ENCODE data around the gene SPDYC.
"Not testable (repeated sequence)": the region's sequence is repeated elsewhere in the genome, so short reads cannot be mapped to it uniquely, and the experiment has no call there.

Gene SPDYC

DNA sequence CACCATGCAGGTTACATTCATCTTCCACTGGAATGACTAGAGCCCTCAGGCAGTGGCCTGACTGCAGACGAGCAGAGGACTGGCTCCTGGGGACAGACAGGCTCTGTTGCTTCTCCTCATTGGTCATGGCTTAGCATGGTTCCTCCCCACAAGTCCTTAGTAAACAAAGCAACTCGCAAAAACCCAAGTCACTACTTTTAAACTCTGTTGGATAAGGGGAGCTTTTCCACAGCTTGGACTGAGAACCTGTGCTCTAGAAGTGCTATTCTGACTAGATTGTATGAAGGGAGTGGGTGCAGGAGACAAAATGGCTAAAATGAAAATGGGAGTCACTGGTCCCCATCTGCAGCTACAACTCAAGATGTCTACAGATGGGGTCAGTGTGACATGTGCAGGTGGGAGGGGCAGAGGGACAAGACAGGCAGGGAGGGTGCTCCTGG lies 4.6 kb downstream of the SPDYC start:
- DNase-seq, result not testable (repeated sequence)

DNA sequence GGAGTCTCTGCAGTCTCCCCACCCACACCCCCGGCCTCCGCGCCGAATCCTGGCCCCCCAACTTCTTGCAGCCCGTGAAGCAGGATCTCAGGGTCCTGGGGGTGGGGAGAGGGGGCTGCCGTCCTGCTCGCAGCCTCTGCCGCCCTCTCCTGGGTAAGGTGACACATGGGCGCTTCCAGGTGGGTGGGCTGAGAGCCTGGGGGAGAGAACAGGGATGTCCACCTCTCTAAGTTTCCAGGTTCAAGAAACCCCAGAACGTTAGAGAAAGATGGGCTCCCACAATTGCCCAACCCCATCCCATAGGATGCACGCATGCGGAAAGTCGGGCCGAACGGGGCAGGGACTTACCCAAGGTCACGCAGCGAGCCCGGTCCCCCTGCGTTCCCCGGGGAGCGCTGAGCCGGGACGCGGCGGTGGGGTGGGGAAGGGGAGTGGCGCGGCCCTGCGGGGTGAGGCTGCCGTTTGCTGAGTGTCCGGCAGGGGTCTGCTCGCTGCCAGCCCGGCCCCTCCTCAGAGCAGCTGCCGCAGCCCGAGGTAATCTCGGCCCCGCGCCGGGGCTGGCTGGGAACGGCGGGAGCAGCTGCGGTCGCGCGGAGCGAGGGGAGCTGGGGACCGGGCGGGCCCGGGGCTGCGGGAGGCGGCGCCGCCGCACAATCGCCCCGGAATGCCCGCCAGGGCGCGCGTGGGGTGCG lies 11.0 kb downstream of the SPDYC start:
- DNase-seq, result peak; percentile 63

DNA sequence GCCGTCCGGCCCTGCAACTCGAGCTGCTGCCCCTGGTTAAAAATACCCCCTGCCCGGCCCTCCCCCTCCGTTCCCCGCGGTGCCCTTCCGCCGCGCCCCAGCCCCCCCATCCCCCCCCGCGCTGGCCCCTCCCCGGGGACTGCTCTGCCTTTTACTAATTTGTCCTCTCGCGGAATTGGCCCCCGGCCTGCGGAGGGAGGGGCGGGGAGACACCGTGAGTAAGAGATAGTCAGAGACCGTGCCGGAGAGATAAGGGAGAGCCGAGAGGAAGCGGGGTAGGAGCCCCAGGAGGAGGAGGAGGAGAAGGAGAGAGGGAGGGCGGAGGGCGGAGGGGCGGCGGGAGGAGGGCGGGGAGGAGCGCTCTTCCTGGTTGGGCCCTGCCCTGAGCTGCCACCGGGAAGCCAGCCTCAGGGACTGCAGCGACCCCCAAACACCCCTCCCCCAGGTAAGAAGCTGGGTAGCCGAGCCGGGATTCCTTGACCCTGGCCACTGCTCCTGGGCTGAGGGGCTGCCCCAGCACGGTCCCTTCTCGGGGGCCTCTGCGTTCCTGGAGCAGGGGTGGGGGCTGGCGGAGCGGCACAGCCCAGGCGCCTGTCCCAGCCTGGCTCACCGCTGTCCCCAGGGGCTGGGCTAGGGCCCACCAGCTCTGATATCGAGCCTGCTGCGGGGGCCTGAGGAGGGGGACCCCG lies 11.7 kb downstream of the SPDYC start, which contains the start of gene CAPN1:
Gene CAPN1, plus strand, starts transcription at position 360 of the 689 bp plus-strand sequence. CDS start 774 bp downstream, outside the sequence.
- peak; percentile 95 for DNase-seq

- no peak for DNase-seq
Measured at GRCh38 chr11:65182258-65183170, 12.5 kb downstream of the SPDYC start.

DNA sequence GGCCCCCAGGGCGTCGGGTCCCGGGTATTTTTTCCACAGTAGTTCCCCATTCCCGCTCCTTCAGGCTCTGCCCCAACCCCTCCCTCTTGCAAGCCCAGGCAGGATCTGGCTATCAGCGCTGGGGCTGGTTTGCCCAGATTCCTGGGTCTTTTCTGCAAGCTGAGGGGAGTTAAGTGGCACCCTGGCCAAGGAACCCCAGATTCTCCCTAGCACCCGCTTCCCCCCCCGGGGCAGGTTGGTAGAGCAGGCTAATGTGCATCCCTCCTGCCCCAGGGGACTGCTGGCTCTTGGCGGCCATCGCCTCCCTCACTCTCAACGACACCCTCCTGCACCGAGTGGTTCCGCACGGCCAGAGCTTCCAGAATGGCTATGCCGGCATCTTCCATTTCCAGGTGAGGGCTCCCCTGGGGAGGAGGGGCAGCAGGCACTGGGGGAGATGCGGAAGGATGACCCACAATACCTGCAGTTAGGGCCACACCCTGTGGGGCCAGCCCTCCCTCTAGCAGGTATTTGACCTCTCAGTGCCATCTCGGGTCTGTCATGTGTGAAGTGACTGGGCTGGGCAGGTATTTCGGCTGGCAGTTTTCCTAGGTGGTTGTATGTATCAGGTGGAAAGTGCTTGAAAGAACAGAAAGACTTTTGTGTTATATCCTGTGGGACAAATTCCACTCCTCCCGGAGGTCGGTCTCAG lies 13.3 kb downstream of the SPDYC start:
- no peak for DNase-seq

DNA sequence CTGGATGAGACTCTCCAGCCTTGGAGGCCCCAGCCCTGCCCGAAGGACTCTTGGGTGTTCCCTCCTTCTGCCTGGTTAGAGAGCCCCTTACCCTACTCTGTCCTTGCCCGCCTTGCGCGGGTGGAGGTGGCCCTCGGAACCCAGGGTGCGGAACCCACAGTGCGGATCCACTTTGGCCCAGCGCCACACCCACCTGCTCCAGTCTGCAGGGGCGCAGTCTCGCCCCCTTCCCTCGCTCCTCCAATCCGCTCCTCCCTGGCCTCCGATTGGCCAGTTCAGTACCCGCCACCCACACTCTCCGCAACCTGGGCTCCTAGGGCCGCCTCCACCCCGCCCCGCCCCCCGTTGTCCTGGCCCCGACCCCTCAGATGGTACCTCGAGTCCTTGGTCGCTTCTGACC lies 14.1 kb downstream of the SPDYC start:
- DNase-seq, result no peak

DNA sequence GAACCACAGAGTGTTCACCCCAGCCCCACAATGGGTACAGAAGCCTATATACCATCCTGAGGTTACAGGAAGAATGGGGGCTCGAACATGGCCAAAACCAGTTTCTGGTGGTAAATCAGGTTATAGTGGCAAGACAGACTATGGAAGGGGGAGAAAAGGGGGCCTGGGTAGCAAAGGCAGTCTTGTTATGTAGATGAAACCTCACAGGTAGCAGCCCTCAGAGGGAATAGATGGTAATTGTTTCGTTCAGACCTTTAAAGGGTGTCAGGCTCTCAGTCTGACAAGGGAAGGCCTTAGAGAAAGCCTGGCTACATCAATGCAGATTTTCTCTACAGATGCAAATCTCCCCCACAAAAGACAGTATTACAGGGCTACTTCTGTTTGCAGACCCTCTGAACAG lies 15.1 kb downstream of the SPDYC start:
- no peak for DNase-seq

- no peak for DNase-seq
Measured at GRCh38 chr11:65185869-65186341, 15.9 kb downstream of the SPDYC start.

DNA sequence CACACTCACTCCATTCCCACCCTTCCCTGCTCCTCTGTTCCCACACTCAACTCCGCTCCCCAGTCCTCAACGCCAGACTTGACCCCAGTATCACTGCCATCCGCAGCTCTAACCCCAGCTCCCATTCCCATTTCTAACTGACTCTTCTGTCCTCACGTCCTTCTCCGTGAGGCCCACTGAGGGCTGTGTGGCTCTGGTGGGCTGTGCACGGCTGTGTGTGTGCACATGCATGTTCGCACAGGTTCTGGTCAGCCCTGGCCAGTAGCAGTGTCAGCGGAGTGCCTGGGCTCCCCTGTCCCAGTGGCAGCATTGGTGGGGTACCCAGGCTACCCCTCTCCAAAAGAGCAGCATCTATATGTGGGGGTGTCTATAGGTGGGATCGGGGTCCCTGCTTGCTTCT lies 16.7 kb downstream of the SPDYC start:
- DNase-seq, result no peak

- no peak for DNase-seq
Measured at GRCh38 chr11:65187146-65187675, 17.2 kb downstream of the SPDYC start.

GRCh38 chr11:65187971-65188461 lies 18.0 kb downstream of the SPDYC start:
- no peak for DNase-seq

DNA sequence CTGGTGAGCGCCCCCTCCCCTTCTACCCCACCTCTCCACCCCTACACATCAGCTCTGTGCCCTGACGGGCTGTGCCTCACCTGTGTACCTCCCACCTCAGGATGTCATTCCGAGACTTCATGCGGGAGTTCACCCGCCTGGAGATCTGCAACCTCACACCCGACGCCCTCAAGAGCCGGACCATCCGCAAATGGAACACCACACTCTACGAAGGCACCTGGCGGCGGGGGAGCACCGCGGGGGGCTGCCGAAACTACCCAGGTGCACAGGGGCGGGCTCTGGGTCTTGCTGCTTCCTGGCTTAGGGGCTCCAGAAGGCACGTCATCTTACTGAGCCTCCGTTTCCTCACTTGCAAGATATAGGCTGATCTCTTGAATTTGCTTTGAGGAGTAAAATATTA lies 18.5 kb downstream of the SPDYC start:
- no peak for DNase-seq

DNA sequence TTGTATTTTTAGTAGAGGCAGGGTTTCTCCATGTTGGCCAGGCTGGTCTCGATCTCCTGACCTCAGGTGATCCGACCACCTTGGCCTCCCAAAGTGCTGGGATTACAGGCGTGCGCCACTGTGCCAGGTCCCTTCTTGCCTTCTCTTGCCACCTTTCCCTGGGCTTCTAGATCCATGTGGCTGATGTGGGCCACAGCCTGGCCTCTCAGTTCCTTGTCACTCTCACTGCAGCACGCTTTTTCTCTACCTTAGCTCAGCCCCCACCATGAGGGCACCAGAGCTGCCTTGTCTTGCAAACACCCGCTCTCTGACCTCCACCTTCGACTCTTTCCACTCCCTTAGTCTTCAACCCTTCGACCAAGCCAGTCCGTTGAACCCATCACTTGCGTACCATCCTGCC lies 19.2 kb downstream of the SPDYC start:
- DNase-seq, result no peak

GRCh38 chr11:65194564-65194963 lies 24.5 kb downstream of the SPDYC start:
- DNase-seq, result no peak

DNA sequence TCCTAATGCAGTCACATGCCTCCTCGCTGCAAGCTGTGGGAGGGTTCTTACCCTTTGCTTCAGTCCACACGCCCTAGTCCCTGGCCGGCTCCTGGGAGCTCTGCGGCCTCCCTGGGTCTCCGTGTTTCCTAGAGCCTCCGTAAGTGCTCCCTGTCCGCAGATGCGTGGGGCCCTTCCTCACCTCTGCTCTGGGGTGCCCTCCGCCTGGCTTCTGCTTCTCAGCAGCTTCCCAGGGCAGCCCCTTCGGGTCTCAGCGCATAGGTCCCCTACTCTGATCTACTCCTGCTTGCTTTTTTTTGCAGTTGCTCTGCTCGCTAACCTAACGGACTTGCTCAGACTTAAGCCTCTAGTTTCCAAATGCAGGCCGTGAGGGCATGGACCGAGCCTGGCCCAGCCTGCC lies 34.1 kb downstream of the SPDYC start:
- DNase-seq, result no peak

- DNase-seq, result peak; percentile 37
Measured at GRCh38 chr11:65204646-65205601, 34.9 kb downstream of the SPDYC start.

DNA sequence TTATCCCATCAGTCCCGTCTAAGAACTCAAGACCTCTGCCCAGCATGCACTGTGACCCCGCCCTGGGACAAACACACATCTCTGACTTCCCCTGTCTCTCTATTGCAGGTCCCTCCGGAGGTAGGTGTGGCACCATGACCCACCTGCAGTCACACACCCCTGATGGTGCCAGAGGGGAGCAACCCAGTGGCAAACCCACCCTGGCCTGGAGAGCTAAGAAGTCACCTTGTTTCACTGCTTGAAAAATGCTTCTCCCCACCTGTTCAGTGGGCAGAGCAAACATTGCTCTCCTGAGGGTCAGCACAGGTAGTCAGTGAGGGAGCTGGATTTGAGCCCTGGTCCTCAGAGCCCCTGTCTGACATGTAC lies 35.6 kb downstream of the SPDYC start:
- DNase-seq, result no peak

- no peak for DNase-seq
Measured at GRCh38 chr11:65206441-65206841, 36.4 kb downstream of the SPDYC start.

GRCh38 chr11:65206901-65207300 lies 36.9 kb downstream of the SPDYC start:
- DNase-seq, result no peak

DNA sequence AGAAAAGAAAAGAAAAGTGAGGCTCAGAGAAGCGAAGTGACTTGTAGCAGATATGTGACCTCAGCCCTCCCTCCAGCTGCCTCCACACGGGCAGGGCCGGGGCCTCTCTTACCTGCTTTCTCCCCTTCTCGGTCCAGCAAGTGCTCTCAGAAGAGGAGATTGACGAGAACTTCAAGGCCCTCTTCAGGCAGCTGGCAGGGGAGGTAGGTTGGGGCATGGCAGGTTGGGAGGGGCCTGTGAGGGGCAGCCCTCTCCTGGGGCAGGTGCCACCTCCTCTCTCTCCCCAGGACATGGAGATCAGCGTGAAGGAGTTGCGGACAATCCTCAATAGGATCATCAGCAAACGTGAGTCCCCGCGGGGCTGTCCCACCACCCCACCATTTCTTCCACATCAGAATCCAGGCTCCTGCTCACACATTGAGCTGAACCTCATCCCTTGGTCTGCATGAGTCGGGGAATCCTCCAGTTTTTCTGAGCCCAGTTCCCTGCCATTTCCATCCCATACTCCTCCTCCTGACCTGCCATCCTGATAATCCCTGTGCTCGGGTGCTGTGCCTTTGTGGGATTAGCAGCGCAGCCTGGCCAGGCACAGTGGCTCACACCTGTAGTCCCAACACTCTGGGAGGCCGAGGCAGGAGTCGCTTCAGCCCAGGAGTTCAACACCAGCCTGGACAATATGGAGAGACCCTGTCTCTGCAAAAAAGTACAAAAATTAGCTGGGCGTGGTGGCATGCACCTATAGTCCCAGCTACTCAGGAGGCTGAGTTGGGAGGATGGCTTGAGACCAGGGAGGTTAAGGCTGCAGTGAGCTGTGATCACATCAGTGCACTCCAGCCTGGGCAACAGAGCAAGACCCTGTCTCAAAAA lies 38.1 kb downstream of the SPDYC start:
- no peak for DNase-seq

Data from fibroblast of skin of right biceps (primary cell).